HFF-Myc (cell line): Measurements from ENCODE around the gene RPS29.
A peak's percentile ranks its signal among the peaks of the same experiment; 100 is the strongest.

Experiments
- DNase-seq: peaks from one replicate; pipeline ENCODE4 v3.0.0-alpha.2; 2011; ENCODE audit warnings: low read depth; ENCODE audit errors: extremely low read depth
- H3K4me3 ChIP-seq: replicated peaks from 2 replicates; pipeline ENCODE4 v1.5.1; 2011; ENCODE audit warnings: low read depth, mild to moderate bottlenecking, control low read depth, low read length
- TF ChIP-seq, protein P1 (sequence below): IDR thresholded peaks from 2 replicates; pipeline ENCODE4 v1.5.1; 2012; ENCODE audit warnings: mild to moderate bottlenecking, low read depth, low read length, control low read depth; ENCODE audit errors: missing control alignments

RPS29 gene

DNA sequence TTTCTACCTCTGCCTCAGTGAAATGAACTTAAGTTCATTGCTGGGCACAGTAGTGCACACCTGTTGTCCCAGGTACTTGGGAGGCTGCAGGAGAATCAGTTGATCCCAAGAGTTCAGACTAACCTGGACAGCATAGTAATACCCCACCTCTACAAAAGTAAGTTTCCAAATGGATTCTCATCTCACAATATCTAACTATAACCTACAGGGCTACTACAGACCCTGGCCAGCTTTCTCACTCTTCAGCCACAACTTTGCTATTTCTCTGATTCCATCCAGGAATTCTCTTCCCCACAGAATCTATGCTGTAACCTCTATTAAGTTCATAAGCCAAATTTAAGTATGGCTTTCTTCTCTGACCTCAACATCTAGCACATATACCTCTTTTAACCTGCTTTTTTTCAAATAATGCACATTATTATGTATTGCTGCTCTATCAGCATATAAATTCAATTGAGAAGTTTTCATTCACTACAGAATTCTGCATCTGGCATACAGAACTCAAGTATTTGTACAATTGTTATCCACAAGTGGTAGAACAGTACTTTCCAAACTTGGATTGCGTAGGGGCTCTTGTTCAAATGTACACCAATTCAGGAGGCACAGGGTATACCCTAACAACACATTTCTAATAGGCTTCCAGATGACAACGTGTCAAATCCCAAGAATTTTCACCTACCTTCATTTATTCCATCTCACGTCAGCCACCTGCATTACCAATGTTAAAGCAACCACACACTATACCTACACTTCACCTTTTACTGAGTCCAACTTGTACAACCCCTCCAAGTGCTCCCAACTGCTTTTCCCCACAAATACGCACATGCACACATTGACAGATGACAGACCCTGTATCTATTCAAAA is 3.8 kb downstream of the RPS29 start:
- DNase-seq = no peak
- TF ChIP-seq, protein P1, sequence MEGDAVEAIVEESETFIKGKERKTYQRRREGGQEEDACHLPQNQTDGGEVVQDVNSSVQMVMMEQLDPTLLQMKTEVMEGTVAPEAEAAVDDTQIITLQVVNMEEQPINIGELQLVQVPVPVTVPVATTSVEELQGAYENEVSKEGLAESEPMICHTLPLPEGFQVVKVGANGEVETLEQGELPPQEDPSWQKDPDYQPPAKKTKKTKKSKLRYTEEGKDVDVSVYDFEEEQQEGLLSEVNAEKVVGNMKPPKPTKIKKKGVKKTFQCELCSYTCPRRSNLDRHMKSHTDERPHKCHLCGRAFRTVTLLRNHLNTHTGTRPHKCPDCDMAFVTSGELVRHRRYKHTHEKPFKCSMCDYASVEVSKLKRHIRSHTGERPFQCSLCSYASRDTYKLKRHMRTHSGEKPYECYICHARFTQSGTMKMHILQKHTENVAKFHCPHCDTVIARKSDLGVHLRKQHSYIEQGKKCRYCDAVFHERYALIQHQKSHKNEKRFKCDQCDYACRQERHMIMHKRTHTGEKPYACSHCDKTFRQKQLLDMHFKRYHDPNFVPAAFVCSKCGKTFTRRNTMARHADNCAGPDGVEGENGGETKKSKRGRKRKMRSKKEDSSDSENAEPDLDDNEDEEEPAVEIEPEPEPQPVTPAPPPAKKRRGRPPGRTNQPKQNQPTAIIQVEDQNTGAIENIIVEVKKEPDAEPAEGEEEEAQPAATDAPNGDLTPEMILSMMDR = no peak
- peak overlapping the region; percentile 87; the same call in 1 of the 2 replicates for H3K4me3 ChIP-seq

DNA sequence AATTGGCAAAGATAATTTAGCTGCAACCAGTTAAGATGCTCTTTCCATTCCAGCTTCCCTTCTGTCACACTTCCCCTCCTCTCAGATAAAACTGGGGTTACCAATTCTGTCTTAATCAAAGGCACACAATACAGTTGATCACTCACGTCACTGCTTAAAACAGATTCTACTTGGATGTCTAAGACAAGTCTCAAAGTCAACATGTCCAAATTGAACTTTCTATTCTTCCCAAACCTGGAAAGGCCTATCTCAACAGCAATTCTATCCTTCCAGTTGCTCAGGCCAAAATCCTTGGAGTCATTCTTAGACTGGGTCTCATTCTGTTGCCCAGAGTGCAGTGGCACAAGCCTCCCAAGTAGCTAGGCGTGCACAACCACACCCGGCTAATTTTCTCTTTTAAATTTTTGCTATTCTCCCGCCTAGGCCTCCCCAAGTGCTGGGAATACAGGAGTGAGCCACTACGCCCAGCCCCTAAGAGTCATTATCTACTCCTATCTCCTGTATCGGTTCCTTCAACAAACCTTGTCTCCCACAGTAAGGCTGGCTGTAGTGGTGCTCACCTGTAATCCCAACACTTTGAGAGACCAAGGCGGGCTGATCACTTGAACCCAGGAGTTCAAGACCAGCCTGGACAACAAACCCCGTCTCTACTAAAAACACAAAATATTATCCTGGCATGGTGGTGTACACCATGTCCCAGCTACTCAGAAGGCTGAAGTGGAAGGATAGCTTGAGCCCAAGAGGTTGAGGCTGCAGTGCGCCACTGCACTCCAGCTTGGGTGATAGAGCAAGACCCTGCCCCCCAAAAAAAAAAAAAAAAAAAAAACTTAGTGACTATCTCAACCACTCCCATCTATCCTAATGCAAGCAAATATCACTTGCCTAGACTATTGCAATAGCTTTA is 4.7 kb downstream of the RPS29 start:
- no peak for DNase-seq
- H3K4me3 ChIP-seq = no peak overlapping the region
- TF ChIP-seq, protein P1 = no peak

DNA sequence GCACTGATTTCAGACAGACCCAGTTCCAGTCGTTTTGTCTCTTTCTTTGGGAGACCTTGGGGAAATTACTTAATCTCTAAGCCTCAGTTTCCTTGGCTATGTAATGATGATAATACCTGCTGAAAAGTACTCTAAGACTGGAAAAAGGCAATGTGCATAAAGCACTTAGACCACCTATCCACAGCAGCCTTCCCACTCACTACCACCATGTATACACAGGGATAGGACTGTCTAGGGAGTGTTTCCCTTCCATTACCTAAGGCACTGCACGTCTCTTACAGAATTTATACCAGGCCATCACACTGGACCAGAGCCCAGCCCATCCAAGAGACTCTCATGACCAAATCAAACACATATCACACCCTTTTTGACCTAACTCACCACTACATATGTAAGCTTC is 6.3 kb downstream of the RPS29 start:
- TF ChIP-seq, protein P1 = no peak
- DNase-seq = no peak
- no peak overlapping the region for H3K4me3 ChIP-seq

DNA sequence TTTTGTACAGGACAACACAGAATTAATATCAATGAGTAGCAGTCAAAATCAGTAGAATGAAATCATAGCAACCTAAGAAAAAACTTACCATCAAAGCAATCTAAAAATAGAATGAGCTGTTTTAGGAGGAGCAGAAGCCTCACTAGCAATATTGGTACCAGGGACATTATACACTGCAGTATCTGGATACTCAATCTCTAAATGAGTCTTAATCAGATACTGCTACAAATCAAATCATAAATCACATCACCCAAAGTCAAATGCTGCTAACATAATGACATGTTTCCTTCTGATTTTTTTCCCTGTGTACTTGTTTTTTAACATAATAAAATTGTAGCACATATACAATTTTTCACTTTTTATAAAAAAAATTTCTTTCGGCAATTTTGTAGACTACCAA is 8.0 kb downstream of the RPS29 start:
- TF ChIP-seq, protein P1 = no peak
- no peak for DNase-seq
- no peak overlapping the region for H3K4me3 ChIP-seq

DNA sequence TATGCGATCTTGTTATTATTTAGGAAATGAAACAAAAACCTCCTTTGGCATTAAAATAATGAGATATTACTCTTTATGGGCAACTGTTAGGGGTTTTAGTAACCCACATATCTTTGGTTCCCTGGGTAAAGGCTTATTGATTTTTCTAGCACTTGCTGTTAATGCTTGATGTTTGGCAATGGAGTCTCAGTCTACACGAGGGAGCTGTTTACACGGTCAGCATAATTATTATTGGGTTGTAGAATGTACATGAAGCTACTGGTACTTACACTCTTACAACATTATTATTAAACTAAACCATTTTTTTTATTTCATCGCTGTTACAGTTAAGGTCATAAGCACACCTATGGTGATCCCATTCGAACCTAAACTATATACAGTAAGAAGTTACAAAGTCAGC is 12.1 kb downstream of the RPS29 start:
- H3K4me3 ChIP-seq = no peak overlapping the region
- DNase-seq = no peak
- TF ChIP-seq, protein P1 = no peak

DNA sequence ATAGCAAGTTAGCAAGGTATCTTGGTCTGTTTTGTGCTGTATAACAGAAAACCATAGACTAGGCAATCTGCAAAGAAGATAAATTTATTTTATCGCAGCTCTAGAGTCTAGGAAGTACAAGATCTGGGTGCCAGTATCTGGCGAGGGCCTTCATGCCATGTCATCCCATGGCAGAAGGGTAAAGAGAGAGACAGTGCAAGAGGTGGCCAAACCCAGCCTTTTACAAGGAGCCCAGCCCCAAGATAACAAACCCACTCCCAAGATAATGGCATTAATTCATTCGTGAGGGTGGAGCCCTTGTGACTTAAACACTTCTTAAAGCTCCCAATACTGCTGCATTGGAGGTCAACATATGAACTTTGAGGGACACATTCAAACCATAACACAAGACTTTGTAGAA is 16.9 kb downstream of the RPS29 start:
- no peak for DNase-seq
- TF ChIP-seq, protein P1 = no peak

More for the DNA sequence above, 16.9 kb downstream of the RPS29 start:
- no peak overlapping the region for H3K4me3 ChIP-seq
